Esophagus mucosa (tissue), 1 donor: Measurements from ENCODE around the gene GPNMB. TPM values are rescaled to one million over a fixed set of nuclear protein-coding genes. Genes with fewer than 3 reads are reported as not detected.

Source experiments
- ATAC-seq: fragments of 200-7000 bp; cut with Tn5 transposase; one replicate; pipeline ENCODE4 v1.9.1; 2020
- total RNA-seq: library from RNA; stranded (reverse); gene quantifications from one replicate; pipeline ENCODE4 v1.2.4, GENCODE V29; 2023
- donor health status: DM: yes; HTN: yes; CAD: no.

Gene GPNMB
- total RNA-seq, 1 donor from 2014 or later: 125 TPM

DNA sequence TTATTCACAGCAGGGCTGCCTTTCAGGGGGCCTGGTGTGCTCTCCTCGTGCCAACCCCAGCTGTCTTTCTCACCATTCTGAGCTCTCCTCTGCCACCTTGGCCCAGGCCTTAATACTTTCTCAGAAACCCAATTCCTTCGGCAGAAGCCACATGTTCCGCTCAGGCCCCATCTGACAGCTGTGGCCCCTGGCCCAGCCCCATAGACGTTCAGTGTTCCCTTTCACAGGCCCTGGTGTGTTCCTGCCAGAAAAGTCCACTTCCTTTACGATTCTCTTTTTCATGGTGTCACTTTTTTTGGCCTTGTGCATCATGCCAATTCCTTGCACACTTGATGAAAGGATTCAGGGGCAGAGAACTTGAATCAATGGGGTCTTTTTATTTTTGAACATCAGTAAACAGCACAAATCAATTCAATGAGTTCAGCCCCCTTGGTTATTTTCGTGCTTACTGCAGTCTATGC, 15.9 kb upstream of the GPNMB start:
- ATAC-seq: no peak

DNA sequence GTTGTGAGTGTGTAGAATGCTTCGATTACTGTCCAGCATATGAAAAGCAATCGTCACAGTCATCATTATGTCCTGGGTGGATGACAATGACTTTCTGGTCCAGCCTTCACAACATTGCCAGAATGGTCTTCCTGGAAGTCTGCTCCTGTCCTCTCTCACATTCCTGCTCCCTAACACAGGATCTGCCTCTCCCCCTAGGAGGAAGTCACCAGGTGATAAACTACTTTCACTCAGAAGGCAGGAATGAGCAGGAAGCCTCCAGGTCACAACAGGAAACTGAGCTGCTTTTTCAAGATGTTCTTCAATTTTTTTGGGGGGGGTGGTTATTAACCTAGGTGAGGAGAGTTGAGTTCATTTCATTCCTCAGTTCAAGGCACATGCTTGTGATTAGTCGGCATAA, 13.6 kb upstream of the GPNMB start:
- ATAC-seq: no peak

DNA sequence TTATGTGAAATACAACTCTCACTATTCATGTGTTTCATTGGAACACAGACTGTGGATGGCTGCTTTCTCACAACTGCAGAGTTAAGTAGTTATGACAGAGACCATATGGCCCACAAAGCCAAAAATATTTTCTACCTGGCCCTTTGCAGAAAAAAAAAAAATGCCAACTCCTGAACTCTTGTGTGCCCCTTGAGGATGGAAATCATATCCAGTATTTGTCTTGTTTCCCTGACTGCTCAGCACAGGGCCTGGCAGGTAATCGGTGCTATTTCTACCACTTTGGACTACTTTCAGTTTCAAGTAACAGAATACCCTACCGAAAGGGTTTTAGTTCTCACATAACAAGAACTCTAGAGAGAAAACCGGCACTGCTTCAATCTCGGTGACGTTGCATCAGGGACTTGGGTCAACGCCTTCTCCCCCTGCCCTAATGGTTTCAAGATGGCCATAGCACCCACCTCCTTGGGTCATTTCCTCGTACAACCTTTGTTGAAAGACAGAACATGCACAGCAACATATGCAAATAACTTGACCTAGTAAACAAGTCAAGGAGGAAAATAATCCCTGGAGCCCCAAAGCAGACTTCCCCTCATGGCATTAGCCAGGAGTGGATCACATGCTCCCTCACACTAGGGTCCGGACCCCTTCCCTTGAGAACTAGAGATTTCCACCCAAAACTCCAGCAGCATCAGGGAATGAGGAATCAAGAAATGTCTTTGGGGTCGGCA, 11.8 kb upstream of the GPNMB start:
- no peak for ATAC-seq

DNA sequence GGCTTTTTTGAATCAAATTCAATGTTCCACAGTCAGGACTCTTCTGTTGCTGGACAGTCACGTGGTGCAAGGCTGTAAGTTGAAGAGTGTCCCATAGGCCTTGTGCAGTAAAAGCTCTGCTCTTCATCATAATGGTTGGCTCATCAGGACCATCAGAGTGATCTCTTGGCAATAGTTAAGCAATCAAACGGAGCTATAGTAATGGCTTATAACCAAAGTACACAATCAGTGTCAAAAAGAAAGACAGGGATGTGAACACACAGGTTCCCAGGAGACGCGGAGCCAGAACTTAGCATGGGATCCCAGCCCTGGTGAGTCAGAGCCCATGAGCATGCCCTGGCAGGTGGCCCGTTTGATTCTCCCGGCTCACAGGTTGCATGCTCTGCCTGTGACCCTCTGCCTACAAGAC, 10.8 kb upstream of the GPNMB start:
- peak; percentile 99 for ATAC-seq

DNA sequence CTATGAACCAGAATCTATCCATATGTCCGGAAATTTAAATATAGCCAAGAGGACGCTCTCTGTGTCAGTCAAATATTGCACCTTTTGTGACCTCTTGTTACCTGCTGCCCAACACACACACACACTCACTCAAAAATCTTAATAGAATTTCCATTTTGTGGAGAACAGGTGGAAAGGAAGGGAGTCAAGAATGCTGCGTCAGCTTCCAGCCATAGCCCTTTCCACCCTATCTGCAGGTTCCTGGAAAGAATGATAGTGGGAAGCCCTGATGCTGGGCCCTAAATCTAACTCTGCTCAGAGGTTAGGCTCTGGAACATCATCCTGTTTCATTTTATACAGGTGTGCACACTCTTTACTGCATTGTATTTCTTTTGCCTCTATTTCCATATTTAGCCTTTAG, 9.6 kb upstream of the GPNMB start:
- no peak for ATAC-seq

DNA sequence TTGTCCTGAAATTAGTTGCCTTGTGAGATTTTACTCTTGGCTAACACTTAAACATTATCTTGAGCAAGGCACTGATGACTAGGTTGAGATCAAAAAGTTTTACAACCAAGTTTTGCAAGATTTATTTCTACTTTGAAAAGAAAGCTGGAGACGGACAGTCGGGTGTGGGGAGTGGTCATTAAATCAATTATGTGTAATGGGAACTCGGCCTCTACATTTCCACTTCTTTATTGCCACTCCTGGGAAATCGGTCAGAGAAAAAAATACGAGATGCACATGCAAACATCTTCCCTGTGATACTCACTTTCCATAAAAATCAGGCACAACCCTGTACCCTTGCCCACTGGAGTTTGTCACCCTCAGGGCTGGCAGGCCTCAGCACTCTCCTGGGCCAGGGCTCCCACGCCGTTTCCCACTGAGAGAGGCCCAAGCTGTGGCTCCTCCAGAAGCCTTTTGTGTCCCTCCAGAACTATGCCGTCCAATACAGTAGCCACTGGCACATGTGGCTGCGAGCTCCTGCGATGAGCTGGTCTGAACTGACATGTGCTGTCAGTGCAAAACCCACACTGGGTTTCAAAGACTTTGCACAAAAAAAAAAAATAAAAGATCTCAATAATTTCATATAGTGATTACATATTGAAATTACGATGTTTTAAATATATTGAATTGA, 7.5 kb upstream of the GPNMB start:
- no peak for ATAC-seq

DNA sequence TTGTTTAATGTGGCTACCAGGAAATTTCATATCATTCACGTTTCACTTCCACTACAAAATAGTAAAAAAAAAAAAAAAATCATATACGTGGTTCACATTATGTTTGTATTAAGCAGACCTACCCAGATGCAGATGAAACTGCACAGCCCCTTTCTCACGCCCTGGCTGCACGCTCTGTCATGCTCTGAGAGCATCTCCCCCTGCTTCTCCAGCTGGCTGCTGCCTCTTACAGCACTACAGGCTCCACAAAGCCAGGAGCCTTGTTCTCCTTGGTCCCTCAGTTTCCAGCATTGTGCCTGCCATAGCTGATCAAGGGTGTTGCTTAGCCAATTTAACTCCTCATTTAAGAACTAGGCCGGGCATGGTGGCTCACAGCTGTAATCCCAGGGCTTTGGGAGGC, 6.9 kb upstream of the GPNMB start:
- ATAC-seq: no peak

DNA sequence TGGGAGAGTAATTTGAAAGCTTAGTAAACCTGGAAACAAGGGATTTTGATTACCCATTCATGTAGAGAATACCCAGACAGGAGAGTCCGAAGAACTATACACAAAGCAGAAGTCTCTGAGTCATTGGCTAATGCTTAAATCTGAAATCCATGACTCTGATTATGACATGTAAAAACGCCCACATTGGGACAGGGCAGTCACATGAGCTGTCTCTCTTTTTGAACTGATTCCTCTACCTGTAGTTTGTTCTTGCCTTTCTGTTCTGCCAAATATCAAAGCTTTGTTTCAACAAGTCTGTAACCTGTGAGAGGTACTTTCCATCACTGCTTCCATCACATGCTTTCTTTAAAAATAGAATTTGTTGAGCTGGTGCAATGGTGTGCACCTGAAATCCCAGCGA, 4.3 kb upstream of the GPNMB start:
- peak; percentile 91 for ATAC-seq

DNA sequence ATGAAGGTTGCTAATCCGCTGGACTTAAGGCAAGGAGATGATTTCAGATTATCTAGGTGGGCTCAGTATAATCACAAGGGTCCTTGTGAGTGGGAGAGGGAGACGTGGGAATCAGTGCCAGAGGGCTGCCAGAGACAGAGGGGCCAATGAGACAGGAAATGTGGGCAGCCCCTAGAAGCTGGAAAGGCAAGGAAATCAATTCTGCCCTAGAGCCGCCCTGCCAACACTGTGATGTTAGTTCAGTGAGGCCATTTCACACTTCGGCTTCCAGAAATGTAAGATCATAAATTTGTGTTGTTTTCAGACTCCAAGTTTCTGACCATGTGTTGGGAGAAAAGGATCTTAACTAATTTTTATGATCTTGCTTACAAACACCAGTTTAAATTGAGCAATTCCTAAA, 3.6 kb upstream of the GPNMB start:
- ATAC-seq: no peak

DNA sequence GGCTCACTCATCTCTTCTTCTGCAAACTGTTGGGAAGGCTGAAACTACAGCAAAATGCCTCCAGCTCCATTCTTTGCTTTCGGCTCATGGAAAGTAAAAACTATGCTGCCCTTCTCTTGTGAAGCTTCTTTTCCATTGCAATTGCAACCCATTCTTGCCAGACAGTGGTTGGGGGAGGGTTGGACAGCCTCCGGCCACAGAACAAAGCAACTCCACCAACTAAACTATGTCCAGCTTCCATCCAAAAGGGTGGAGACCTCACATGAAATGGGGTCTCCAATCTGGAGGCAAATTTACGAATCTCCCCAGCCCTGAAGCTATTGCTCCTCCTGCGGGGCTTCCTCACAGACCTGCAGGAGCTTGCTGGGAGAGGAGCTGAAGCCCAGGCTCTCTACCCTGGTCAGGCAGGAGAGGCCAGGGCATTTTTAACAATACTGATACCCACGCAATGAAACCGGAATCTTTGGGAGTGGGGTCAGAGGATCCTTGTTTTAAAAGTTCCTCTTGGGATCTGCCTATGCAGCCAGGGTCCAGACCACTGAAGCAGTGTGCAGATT, 549 bp downstream of the GPNMB start:
- peak; percentile 7 for ATAC-seq

DNA sequence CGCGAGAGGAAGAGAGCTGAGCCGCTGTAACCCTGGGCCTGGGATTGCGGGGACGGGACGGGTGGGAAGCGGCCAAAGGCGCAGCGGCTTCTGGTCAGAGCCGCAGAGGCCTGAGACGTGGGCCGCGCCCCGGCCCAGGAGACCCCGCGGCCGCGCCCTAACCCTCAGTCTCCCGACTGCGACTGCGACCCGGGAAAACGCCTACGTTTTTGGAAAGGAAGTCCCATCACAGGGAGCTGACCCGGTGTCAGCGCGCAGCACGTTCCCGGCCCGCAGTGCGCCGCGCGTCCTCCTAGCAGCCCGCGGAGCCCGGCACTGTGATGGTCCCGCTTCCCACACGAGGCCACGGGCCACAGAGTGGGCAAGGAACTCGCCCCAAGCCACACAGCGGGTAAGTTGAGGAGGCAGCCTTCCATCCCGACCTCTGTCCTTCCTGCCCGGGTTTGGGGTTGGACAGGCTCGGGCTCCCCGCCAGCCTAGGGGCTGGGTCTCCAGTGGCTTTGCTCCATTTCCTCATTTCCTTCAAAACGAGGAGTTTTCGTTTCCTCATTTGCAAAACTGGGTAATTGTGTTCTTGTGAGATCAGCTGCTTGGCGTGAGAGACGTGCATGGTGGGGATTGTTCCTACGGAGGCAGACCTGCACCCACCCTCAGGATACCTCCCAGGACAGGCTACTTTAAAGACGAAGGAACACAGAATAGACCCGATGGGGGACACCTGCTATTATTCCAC, 1.2 kb downstream of the GPNMB start:
- peak; percentile 54 for ATAC-seq

DNA sequence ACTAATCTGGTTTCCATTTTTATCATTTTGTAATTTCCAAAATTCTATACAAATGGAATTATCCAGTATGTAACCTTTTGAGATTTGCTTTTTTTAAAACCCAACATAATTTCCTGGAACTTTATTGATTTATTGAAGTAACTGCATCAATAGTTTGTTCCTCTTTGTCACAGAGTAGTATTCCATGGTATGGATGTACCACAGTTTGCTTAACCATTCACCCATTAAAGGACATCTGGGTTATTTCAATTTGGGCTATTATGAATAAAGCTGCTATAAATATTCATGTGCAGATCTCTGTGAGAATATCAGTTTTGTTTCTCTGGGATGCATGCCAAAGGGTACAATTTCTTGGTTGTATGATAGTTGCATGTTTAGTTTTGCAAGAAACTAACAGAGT, 2.9 kb downstream of the GPNMB start:
- ATAC-seq: no peak

DNA sequence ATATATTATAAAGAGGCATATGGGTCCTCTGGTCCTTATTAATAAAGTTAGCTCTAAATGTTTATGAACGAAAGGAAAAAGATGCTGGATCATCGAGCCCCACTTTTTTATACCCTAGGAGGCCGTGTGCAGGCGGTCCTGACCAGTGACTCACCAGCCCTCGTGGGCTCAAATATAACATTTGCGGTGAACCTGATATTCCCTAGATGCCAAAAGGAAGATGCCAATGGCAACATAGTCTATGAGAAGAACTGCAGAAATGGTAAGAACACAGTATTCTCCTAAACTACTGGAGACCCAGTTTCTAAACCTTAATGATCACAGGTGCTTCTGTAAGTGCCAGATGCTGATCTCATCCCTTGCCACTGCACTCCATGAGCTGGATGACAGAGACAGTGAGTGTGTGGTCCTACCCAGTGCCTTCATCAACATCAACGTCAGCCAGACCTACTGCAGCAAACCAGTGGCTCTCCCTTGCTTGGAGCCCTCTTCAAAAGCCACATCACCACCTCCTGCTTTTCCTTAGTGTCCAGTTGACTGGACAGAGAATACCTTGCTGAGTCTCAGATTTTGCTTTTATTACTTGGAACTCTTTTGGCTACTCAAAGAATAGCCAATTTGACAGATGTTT, 7.6 kb downstream of the GPNMB start:
- no peak for ATAC-seq

DNA sequence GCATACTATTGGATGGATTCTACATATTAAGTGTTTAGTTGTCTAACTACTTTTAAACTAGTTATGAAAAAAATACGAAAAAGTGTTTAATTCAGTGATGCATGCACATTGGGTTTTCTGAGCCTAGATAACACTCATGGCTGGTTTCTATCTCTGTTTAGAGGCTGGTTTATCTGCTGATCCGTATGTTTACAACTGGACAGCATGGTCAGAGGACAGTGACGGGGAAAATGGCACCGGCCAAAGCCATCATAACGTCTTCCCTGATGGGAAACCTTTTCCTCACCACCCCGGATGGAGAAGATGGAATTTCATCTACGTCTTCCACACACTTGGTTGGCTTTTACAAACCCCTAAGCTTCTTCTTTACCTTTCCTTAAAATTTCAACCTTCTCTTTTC, 10.2 kb downstream of the GPNMB start:
- no peak for ATAC-seq

DNA sequence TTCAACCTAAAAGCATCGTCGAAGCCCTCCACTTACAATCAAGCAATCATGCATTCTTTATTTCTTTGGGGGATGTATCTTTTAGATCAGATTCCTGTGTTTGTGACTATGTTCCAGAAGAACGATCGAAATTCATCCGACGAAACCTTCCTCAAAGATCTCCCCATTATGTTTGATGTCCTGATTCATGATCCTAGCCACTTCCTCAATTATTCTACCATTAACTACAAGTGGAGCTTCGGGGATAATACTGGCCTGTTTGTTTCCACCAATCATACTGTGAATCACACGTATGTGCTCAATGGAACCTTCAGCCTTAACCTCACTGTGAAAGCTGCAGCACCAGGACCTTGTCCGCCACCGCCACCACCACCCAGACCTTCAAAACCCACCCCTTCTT, 13.8 kb downstream of the GPNMB start:
- ATAC-seq: no peak

DNA sequence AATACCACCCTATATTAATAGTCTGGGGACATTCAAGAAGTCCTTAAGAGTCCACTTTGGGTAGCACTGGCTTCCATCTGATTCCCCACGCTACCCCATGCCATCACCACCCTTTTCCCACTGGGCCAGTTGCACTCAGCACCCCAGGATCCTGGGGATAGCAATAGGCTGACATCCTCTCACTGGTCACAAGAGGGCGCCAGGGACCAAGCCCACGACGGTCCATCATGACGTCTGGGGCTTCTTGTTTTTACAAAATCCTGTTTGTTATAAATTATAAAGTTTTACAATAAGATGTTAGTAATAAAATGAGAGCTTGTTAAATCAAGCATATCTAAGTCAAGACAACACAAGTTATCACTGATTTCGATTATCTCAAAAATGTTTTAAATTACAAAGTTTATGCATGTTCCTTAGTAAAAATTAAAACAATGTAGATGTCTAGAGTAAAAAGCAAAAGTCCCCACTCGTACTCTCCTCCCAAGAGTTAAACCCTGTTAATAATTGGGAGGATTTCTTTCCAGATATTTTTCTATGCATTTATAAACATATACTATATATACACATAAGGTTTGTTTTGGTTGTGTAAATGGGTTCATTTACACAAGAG, 15.4 kb downstream of the GPNMB start:
- peak; percentile 84 for ATAC-seq

DNA sequence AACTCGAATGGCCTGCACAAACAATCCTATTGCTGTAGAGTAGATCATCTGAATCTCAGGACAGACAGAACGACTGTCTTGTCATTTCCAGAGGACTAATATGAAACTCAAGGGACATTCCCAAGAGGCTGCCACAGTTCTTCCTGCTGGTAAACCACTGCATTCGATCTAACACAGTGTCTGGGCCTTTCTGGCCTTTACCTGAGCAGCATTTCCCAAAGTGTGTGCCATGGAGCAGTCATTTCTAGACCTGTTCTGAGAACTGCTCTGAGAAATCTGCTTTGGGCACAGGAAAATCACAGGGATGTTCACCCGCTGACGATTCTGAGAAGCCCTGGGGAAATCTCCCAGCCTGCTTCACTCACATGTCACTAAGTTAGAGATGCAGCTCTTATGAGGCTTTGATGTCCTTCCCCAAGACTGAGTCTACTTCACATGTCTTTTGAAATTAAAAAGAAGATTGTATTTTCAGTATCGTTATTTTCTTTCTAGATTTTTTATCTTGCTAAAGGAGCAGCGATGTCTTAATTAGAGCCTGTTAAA, 18.4 kb downstream of the GPNMB start:
- ATAC-seq: no peak

DNA sequence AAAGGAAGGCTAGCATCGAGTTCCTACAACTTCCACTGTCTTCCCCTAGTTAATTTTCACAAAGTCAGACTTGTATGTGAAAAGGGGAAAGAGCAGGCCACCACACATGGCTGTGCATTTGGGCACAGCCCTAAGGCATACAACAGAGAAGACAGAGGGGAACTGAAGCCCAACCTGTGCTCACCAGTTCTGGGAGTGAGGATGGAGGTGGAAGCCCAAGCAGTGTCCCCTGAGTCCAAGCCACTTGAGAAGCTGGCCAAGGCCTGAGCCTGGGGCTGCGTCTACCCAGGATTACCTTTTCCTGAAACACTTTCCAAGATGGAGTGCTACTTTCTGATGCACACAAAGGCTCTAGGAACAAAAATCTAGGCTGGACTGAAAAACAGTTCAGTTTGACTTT, 20.3 kb downstream of the GPNMB start:
- no peak for ATAC-seq

DNA sequence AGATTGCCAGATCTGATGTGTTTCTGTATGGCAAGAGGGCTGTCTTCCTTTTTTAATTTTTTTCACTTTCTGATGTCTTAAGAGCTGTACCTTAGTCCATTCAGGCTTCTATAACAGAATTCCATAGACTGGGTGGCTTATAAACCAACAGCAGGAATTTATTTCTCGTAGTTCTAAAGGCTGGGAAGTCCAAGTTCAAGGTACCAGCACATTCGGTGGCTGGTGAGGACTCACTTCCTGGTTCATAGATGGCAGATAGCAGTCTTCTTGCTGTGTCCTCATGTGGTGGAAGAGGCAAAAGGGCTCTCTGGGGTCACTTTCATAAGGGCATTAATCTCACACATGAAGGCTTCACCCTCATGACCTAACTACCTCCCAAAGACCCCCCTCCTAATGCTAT, 20.8 kb downstream of the GPNMB start:
- no peak for ATAC-seq

DNA sequence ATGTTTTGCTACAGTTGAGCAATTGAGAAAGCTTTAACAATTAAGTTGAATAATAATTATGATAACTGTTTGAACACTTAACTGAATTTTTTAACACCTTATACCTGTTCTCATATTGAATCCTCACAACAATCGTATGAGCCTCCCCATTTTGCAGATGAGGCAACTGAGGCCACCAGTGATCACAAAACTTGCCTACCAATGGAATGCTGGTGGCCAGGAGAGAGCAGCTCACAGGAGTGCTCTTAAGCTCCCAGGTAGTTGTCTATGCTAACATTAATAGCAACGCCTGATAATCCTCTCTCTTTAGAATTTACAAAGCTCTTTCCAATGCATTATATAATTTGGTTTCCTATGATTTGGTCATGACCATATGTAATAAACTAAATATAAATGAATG, 21.6 kb downstream of the GPNMB start:
- no peak for ATAC-seq

DNA sequence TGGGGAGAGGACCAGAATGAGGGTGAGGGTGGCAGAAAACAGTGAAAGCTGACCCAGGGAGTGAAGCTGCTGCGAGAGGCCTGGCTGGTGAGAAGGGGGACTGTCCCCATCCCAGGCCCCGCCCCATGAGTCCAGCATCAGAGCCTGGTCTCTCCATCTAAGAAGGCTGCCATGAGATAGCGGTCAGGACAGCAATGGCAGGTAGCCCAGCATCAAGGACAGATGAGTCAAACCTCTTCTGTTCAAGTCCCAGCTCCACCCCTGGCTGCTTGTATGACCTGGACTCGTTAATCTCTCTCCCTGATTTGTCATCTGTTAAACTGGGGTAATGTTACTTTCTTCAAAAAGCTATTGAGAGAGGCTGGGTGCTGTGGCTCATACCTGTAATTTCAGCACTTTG, 22.2 kb downstream of the GPNMB start:
- ATAC-seq: peak; percentile 68

DNA sequence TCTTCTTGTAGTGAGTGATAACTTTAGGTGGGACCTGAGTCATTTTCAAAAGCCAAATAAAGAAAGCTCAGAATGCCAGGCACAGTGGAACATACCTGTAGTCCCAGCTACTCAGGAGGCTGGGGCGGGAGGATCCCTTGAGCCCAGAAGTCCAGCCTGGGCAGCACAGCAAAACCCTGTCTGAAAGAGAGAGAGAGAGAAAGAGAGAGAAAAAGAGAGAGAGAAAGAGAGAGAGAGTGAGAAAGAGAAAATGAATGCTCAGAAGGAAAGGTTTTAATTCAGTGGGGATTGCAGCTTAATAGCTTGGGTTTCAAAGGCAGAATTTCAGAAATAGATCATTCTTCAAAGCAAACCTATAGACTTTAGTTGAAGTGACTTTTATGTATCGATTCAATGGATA, 25.7 kb downstream of the GPNMB start:
- no peak for ATAC-seq
